Measurements from ENCODE around the gene CREG2. TPM values are rescaled to one million over a fixed set of nuclear protein-coding genes. Genes with fewer than 3 reads are reported as not detected.

Gene CREG2
- total RNA-seq, 3 donors from 2014 or later (not counting 1 experiment from before 2014, with no cell fraction given): not detected

DNA sequence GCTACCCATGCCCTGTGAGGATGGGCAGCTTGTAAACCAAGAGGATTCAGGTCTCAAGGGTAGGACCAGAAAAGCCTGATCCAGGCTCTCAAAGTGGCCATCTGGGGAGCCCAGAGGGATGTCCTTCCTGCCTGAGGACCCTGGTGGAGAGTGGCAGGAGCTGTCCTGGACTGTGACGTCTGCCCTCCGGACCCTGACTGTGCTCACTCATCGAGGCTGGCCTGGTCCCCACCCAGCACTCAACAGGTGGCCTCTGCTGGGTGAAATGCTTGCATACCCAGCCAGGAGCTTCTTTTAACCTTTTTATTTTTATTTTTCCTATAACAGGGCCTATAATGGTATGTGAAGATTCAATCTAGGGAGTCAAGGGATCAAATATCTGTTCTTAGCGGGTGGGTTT lies 24.5 kb downstream of the CREG2 start:
- Histone ChIP-seq H3K9me3 (ENCODE audit: control insufficient read depth, insufficient read depth, low read length) (no peaks in the 10 kb centered on the region), H3K27ac (ENCODE audit: low read length) (no peak overlapping the region), H3K36me3 (ENCODE audit: control insufficient read depth, insufficient read depth, low read length) (no peaks in the 10 kb centered on the region), H3K27me3 (ENCODE audit: control insufficient read depth, insufficient read depth, low read length) (no peaks in the 10 kb centered on the region), H3K4me1 (ENCODE audit: control insufficient read depth, insufficient read depth, low read length) (peaks cover 16% of the 10 kb centered on the region), H3K4me3 (ENCODE audit: low read length) (no peak overlapping the region)
- WGBS (ENCODE audit: insufficient coverage): 88% methylated on average over 4 of the region's 4 CpGs
- H3K27ac Mint-ChIP-seq: no peak overlapping the region
- TF ChIP-seq, protein P1, sequence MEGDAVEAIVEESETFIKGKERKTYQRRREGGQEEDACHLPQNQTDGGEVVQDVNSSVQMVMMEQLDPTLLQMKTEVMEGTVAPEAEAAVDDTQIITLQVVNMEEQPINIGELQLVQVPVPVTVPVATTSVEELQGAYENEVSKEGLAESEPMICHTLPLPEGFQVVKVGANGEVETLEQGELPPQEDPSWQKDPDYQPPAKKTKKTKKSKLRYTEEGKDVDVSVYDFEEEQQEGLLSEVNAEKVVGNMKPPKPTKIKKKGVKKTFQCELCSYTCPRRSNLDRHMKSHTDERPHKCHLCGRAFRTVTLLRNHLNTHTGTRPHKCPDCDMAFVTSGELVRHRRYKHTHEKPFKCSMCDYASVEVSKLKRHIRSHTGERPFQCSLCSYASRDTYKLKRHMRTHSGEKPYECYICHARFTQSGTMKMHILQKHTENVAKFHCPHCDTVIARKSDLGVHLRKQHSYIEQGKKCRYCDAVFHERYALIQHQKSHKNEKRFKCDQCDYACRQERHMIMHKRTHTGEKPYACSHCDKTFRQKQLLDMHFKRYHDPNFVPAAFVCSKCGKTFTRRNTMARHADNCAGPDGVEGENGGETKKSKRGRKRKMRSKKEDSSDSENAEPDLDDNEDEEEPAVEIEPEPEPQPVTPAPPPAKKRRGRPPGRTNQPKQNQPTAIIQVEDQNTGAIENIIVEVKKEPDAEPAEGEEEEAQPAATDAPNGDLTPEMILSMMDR (IDR thresholded peaks at IDR 0.05): no peak
- no peak for DNase-seq
- no peaks in the 10 kb centered on the region for H3K9me3 Mint-ChIP-seq
- intact Hi-C loops (cut with micrococcal nuclease): no loop called here
- H3K36me3 Mint-ChIP-seq: no peaks in the 10 kb centered on the region
- H3K4me3 Mint-ChIP-seq: no peak overlapping the region
- no peak for ATAC-seq
- H3K4me1 Mint-ChIP-seq: peaks cover 18% of the 10 kb centered on the region in 2 donors
- H3K27me3 Mint-ChIP-seq (ENCODE audit: low read depth in 2 of 2): peaks cover 0 to 3% of the 10 kb centered on the region in 2 donors

DNA sequence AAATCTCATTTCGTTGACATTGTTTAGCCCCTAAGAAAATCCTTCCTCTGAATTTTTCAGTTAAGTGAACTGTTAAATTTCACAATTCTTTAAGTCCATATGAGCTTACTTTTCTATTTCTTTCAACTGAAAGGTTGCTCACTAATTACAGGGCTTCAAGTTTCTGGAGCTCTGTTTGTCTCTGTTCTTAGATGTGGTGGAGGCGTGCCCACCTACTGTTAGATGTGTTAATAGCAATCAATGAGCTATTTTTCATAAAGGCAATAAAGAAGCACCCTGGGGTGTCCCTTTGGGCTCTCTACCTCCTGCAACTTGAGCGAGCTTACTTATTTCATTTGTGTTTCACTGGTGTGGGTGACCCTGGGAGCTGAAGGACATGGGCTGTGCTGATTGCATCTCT lies 25.0 kb downstream of the CREG2 start:
- peaks cover 18% of the 10 kb centered on the region in 2 donors for H3K4me1 Mint-ChIP-seq
- intact Hi-C loops (cut with micrococcal nuclease): no loop called here
- ATAC-seq: no peak
- Histone ChIP-seq H3K4me3 (ENCODE audit: low read length) (no peak overlapping the region), H3K27me3 (ENCODE audit: control insufficient read depth, insufficient read depth, low read length) (no peaks in the 10 kb centered on the region), H3K27ac (ENCODE audit: low read length) (no peak overlapping the region), H3K4me1 (ENCODE audit: control insufficient read depth, insufficient read depth, low read length) (peaks cover 16% of the 10 kb centered on the region), H3K9me3 (ENCODE audit: control insufficient read depth, insufficient read depth, low read length) (no peaks in the 10 kb centered on the region), H3K36me3 (ENCODE audit: control insufficient read depth, insufficient read depth, low read length) (no peaks in the 10 kb centered on the region)
- no peaks in the 10 kb centered on the region for H3K36me3 Mint-ChIP-seq
- H3K27me3 Mint-ChIP-seq (ENCODE audit: low read depth in 2 of 2): peaks cover 0 to 3% of the 10 kb centered on the region in 2 donors
- no peaks in the 10 kb centered on the region for H3K9me3 Mint-ChIP-seq
- 91% methylated on average over 2 of the region's 3 CpGs for WGBS (ENCODE audit: insufficient coverage)
- H3K27ac Mint-ChIP-seq: no peak overlapping the region
- H3K4me3 Mint-ChIP-seq: no peak overlapping the region
- TF ChIP-seq, protein P1 (IDR thresholded peaks at IDR 0.05): no peak
- peak in 1 of 2 donors; percentile 46 for DNase-seq

DNA sequence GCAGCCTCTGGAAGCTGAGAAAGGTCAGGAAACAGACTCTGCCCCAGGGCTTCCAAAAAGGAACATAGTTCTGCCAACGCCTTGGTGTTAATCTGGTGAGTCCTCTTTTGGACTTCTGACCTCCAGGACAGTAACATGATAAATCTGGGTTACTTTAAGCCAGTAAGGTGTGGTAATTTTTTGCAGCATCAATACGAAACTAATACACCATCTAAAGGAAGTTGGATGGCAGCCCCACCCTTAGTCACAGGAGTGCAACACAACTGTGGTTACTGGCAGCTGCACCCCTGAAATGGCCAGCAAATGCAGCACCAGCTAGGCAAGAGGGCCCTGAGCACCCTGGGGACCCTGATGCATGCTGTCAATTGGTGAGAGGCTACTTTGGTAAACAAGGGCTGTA lies 25.8 kb downstream of the CREG2 start:
- intact Hi-C loops (cut with micrococcal nuclease): no loop called here
- no peaks in the 10 kb centered on the region for H3K36me3 ChIP-seq (ENCODE audit: control insufficient read depth, insufficient read depth, low read length)
- H3K9me3 Mint-ChIP-seq: no peaks in the 10 kb centered on the region
- H3K27me3 ChIP-seq (ENCODE audit: control insufficient read depth, insufficient read depth, low read length): no peaks in the 10 kb centered on the region
- 43% methylated on average over 2 of the region's 2 CpGs for WGBS (ENCODE audit: insufficient coverage)
- H3K4me1 Mint-ChIP-seq: peaks cover 18% of the 10 kb centered on the region in 2 donors
- peaks cover 16% of the 10 kb centered on the region for H3K4me1 ChIP-seq (ENCODE audit: control insufficient read depth, insufficient read depth, low read length)
- H3K4me3 Mint-ChIP-seq: no peak overlapping the region
- ATAC-seq (peak in 2 of 3 donors; percentile 52 to 64), DNase-seq (peak in 1 of 2 donors; percentile 47)
- peaks cover 0 to 3% of the 10 kb centered on the region in 2 donors for H3K27me3 Mint-ChIP-seq (ENCODE audit: low read depth in 2 of 2)
- H3K36me3 Mint-ChIP-seq: no peaks in the 10 kb centered on the region
- H3K4me3 ChIP-seq (ENCODE audit: low read length): no peak overlapping the region
- H3K27ac ChIP-seq (ENCODE audit: low read length): no peak overlapping the region
- H3K9me3 ChIP-seq (ENCODE audit: control insufficient read depth, insufficient read depth, low read length): no peaks in the 10 kb centered on the region
- no peak overlapping the region for H3K27ac Mint-ChIP-seq
- TF ChIP-seq, protein P1 (IDR thresholded peaks at IDR 0.05): no peak

DNA sequence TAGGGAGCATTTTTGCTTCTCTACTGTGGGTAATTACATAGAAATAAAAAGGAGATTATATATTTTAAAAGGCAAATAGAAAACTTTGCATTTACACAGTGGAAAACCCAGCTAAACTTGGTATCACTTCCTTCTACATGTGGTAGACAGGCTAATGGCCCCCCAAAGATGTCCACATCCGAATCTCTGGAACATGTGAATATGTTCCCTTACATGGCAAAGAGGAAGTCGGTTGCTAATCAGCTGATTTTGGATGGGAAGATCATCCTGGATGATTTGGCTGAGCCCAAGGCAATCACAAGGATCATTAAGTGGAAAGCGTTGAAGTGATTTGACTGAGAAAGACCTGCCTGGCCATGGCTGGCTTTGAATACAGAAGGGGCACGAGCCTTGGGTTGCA lies 26.2 kb downstream of the CREG2 start:
- no peak overlapping the region for H3K4me3 Mint-ChIP-seq
- Histone ChIP-seq H3K27me3 (ENCODE audit: control insufficient read depth, insufficient read depth, low read length) (no peaks in the 10 kb centered on the region), H3K27ac (ENCODE audit: low read length) (no peak overlapping the region), H3K4me1 (ENCODE audit: control insufficient read depth, insufficient read depth, low read length) (peaks cover 16% of the 10 kb centered on the region), H3K4me3 (ENCODE audit: low read length) (no peak overlapping the region), H3K36me3 (ENCODE audit: control insufficient read depth, insufficient read depth, low read length) (no peaks in the 10 kb centered on the region), H3K9me3 (ENCODE audit: control insufficient read depth, insufficient read depth, low read length) (no peaks in the 10 kb centered on the region)
- DNase-seq (no peak), ATAC-seq (no peak)
- H3K27me3 Mint-ChIP-seq (ENCODE audit: low read depth in 2 of 2): peaks cover 0 to 3% of the 10 kb centered on the region in 2 donors
- H3K4me1 Mint-ChIP-seq: peaks cover 18% of the 10 kb centered on the region in 2 donors
- H3K36me3 Mint-ChIP-seq: no peaks in the 10 kb centered on the region
- H3K9me3 Mint-ChIP-seq: no peaks in the 10 kb centered on the region
- intact Hi-C loops (cut with micrococcal nuclease): no loop called here
- WGBS (ENCODE audit: insufficient coverage): 79% methylated on average over 4 of the region's 4 CpGs
- no peak overlapping the region for H3K27ac Mint-ChIP-seq
- TF ChIP-seq, protein P1 (IDR thresholded peaks at IDR 0.05): no peak

Measured in natural killer cell (primary cell).